Measurements from ENCODE around the gene ZNF319. TPM values are rescaled to one million over a fixed set of nuclear protein-coding genes. Genes with fewer than 3 reads are reported as not detected.

The ZNF319 gene
- total and polyA plus RNA-seq, 2 of the 4 experiments (the other 2 are of a cell fraction), result 0.90 to 6.3 TPM

DNA sequence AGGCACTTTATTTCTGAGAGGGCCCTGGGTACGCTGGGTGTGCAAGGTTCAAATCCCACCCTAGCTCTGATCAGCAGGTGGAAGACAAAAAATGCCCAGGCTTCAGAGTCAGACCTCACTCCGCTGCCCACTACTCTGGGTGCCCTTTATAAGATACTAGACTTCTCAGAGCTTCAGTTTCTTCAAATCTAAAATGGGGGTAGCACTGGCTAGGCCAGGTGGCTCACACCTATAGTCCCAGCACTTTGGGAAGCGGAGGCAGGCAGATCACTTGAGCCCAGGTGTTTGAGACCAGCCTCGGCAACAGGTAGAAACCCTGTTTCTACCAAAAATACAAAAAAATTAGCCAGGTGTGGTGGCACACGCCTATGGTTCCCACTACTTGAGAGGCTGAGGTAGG, 2.5 kb upstream of the ZNF319 start:
- TF ChIP-seq FOS (IDR thresholded peaks at IDR 0.05; ENCODE audit: low read depth, low read length), result no peak
- TF ChIP-seq, protein P1, sequence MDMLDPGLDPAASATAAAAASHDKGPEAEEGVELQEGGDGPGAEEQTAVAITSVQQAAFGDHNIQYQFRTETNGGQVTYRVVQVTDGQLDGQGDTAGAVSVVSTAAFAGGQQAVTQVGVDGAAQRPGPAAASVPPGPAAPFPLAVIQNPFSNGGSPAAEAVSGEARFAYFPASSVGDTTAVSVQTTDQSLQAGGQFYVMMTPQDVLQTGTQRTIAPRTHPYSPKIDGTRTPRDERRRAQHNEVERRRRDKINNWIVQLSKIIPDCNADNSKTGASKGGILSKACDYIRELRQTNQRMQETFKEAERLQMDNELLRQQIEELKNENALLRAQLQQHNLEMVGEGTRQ (IDR thresholded peaks at IDR 0.05; ENCODE audit: low read depth, low read length), result no peak
- no peaks in the 10 kb centered on the region for H3K27me3 ChIP-seq (ENCODE audit: control insufficient read depth, insufficient read depth, low read length)
- H3K79me1 ChIP-seq (ENCODE audit: low read depth in 1 of 2, low read length in 2 of 2), result peaks cover 18 to 50% of the 10 kb centered on the region in 2 experiments
- peaks cover 11% of the 10 kb centered on the region for H3K36me3 ChIP-seq (ENCODE audit: control insufficient read depth, insufficient read depth, low read length)
- H3K4me3 ChIP-seq (ENCODE audit: insufficient read depth, low read depth, low read length), result no peak overlapping the region
- dilution Hi-C loops (cut with HindIII; ENCODE audit: low sequenced_read_pairs, unreplicated experiment), result no loop called here
- H3K4ac ChIP-seq (ENCODE audit: low read depth, low read length), result no peak overlapping the region
- 100% methylated on average over 1 of the region's 5 CpGs; no CpG with 5 or more reads in 1 of the 2 experiments for WGBS, 2 experiments (ENCODE audit: extremely low coverage in 2 of 2, insufficient read length in 1 of 2)
- ChIA-PET CTCF (no interaction called here), POLR2A (ENCODE audit: unreplicated experiment) (no interaction called here)
- H4K20me1 ChIP-seq (ENCODE audit: insufficient read depth, low read length), result peaks cover 10% of the 10 kb centered on the region; the same call in 1 of the 2 replicates
- H2BK20ac ChIP-seq (ENCODE audit: low read depth, low read length), result no peak overlapping the region
- no peak overlapping the region for H3K14ac ChIP-seq (replicated peaks; ENCODE audit: low read depth, low read length)
- H2BK5ac ChIP-seq (ENCODE audit: low read depth, low read length, poor library complexity, severe bottlenecking), result no peak overlapping the region
- intact Hi-C loops (cut with micrococcal nuclease), result loop anchor here (5.0 to 10.0 kb wide), 3 partner anchors 358 to 426 kb away; no protein-coding TSS in a partner anchor
- no TSS peak for BruUV-seq (replicated peaks)
- no peak overlapping the region for H3K56ac ChIP-seq (ENCODE audit: extremely low read depth, insufficient read depth, low read length)
- DNase-seq, result no peak
- H2AK9ac ChIP-seq (replicated peaks; ENCODE audit: low read depth, low read length, poor library complexity), result no peak overlapping the region
- no peak overlapping the region for H3K27ac ChIP-seq (ENCODE audit: insufficient read depth, low read length)
- no peak overlapping the region for H3K23ac ChIP-seq (ENCODE audit: low read depth, low read length)
- H4K91ac ChIP-seq (ENCODE audit: insufficient read depth, low read depth, low read length), result no peak overlapping the region
- H4K8ac ChIP-seq (ENCODE audit: low read depth in 2 of 2, low read length in 2 of 2), result no peak overlapping the region
- no peak overlapping the region for H2AK5ac ChIP-seq (ENCODE audit: low read depth, low read length)
- H3K4me2 ChIP-seq (ENCODE audit: low read depth, low read length), result no peak overlapping the region
- H2BK120ac ChIP-seq (ENCODE audit: low read depth, low read length), result no peak overlapping the region
- H3K18ac ChIP-seq (ENCODE audit: low read depth, low read length), result no peak overlapping the region
- H2BK15ac ChIP-seq (ENCODE audit: low read depth, low read length), result no peak overlapping the region
- H3K4me1 ChIP-seq (ENCODE audit: control insufficient read depth, insufficient read depth, low read length), result peaks cover 12% of the 10 kb centered on the region
- peaks cover 11% of the 10 kb centered on the region; the same call in 1 of the 2 replicates for H3K9me1 ChIP-seq (ENCODE audit: insufficient read depth, low read length)
- ATAC-seq (ENCODE audit: low read depth), result no peak
- no peak overlapping the region for H4K5ac ChIP-seq (ENCODE audit: low read depth, low read length)
- no peak overlapping the region for H2AFZ ChIP-seq (replicated peaks; ENCODE audit: low read length, poor library complexity)
- H3K9me3 ChIP-seq (ENCODE audit: control insufficient read depth, insufficient read depth, low read length), result no peaks in the 10 kb centered on the region
- no peak overlapping the region for H3K9ac ChIP-seq (ENCODE audit: low read depth, low read length)
- in situ Hi-C loops (cut with MboI; ENCODE audit: low sequenced_read_pairs), result loop anchor here (5.0 to 10.0 kb wide), 3 partner anchors 106 to 438 kb away; no protein-coding TSS in a partner anchor
